CD4-positive, alpha-beta T cell treated with Interleukin-2 at 100 ng/mL for 4 hours (primary cell): ENCODE data around the gene ABCA12.

Source experiments
- DNase-seq: peaks from one replicate; pipeline ENCODE4 v3.0.0-alpha.2; 2020; ENCODE audit warnings: low spot score

The ABCA12 gene

GRCh38 chr2:215119847-215120246 lies 18.6 kb downstream of the ABCA12 start:
- no peak for DNase-seq

DNA sequence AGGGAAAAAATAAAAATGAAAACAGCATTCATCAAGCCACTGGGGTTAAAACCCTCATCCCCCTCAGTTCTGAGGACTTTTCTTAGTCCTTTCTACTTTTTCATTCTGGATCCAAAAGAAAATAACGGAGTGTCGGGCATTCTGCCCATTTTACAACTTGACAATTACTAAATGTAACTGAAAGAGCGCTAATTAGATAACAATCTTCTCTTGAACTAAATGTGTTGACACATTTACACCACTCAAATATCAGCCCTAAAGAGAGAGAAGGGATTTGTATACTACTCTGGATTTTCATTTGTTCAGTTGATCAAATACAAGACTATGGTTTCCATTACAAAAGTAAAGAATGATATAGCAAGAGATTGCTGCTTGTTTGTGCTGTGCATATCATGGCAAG lies 27.5 kb downstream of the ABCA12 start:
- no peak for DNase-seq

- no peak for DNase-seq
Measured at GRCh38 chr2:215107216-215108056, 31.0 kb downstream of the ABCA12 start.

GRCh38 chr2:215105607-215106354 lies 32.6 kb downstream of the ABCA12 start:
- DNase-seq, result no peak

DNA sequence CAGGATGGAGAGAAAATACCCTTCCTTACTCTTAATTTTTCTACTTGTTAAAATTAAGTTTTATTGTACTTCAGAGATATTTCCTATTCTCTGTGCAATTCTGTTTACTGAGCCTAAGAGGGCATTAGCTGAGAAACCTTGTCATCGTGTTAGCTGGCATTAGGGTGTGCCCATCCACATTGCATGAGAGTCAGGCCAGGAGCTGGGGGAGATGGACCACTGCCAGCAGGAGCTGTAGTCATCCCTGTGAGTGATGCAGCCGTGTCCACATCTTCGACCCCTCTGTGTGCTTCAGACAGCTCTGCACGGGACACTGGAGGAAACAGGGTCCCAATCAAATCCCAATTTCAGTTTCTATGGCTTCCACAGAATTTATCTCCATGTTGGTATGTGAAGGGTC lies 34.2 kb downstream of the ABCA12 start:
- no peak for DNase-seq

DNA sequence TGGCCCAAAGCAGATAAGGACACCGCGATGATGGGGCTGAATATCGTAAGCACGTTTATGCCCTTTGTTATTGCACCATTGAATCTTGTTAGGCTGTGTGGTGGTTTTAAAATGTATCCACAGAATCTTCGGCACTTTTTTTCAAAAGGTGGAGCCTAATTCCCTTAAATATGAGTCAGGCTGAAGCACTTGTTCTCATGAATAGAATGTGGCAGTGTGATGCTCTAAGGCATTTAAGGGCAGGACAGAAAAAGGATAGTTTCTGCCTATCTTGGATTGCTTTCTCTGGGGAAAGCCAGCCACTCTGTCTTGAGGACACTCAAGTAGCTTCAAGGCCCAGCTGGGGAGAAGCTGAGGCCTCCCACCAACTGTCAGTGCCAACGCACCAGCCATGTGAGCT lies 39.6 kb downstream of the ABCA12 start:
- no peak for DNase-seq

DNA sequence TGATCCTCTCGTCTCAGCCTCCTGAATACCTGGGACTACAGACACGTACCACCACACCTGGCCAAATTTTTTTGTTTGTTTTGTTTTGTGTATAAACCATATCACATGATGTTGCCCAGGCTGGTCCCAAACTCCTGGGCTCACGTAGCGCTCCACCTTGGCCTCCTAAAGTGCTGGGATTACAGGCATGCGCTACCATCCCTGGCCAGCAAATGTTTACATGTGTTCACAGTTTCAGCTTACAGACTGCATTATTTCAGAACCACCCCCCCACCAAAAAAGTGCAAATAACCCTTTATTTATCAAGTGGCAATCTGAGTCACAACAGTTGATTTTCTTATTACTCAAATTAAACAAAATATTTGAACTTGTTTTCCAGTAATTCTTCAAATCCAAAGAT lies 54.3 kb downstream of the ABCA12 start:
- DNase-seq, result no peak

GRCh38 chr2:215083146-215083545 lies 55.3 kb downstream of the ABCA12 start:
- no peak for DNase-seq

DNA sequence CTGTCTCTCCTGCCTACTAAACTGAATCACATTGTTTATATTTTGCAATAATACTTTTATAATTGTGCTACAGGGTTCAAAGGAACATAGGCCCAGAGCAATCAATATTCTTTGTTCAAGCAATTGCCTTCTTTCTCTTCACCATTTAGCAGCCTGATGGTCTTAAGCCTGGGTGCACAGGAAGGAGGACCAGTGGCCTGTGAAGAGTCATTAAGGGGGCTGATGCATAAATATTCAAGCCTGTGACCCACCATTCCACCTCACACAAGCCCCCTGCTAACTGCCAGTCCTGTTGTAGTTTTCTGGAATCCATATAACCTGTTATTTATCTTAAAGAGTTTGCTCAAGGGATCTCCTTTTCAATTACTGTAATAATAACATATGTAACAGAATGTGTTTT lies 56.0 kb downstream of the ABCA12 start:
- no peak for DNase-seq

GRCh38 chr2:215080545-215080944 lies 57.9 kb downstream of the ABCA12 start:
- no peak for DNase-seq

DNA sequence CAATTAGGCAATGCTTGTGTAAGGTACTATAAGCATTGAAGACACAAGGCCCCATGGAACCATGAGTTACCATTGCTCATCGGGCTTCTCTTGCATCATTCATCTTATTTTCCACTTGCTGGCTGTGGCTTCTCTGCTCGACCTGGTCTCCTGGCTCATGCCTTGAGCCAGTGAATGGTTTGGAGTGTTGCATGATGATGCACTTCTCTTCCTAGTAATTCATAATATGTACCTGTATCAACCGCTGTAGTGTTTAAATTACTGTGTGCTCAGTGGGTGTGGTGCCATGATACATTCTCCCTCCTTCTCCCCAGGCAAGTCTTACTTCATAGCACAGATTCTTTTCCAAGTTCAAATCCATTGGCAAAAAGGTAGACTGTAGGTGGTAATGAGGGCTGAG lies 66.8 kb downstream of the ABCA12 start:
- DNase-seq, result no peak

- no peak for DNase-seq
Measured at GRCh38 chr2:215068399-215068798, 70.0 kb downstream of the ABCA12 start.

- DNase-seq, result no peak
Measured at GRCh38 chr2:215066124-215066523, 72.3 kb downstream of the ABCA12 start.

DNA sequence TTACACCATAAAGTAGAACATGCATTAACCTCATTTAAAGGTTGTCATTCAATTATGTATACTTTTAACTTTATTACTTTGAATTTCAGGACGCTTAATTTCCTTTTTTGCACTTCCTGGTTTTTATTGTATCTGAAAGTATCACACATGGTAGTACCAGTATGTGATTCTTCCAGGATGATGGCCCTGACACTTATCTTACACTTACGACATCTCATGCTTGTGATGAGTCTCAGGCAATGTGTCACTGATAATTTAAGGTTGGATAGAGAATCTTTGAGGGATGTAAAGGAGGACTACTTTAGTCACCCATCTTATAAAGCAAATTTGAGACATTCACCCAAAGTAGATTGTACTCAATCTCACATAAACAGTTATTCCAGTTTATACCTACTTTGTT lies 74.9 kb downstream of the ABCA12 start:
- DNase-seq, result no peak

GRCh38 chr2:215060861-215061536 lies 77.4 kb downstream of the ABCA12 start:
- no peak for DNase-seq

- DNase-seq, result no peak
Measured at GRCh38 chr2:215059724-215060123, 78.7 kb downstream of the ABCA12 start.

- DNase-seq, result no peak
Measured at GRCh38 chr2:215055891-215056290, 82.5 kb downstream of the ABCA12 start.

DNA sequence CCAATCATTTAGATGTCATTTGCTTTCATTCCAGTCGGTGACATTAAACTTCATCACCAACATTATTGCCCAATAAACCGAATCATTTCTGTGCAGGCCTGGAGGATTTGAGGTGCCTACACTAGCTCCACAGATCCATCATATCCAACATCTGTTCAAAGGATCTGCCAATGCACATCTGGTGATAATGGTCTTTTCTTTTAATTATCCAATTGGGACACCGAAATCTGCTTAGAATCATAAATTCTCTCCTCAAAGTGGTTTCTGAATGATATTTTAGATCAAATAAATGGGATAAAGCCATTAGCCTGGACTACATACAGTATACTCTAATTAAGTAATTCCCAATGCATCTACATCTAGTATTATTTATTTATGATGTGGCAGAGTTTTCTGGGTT lies 85.6 kb downstream of the ABCA12 start:
- DNase-seq, result no peak

DNA sequence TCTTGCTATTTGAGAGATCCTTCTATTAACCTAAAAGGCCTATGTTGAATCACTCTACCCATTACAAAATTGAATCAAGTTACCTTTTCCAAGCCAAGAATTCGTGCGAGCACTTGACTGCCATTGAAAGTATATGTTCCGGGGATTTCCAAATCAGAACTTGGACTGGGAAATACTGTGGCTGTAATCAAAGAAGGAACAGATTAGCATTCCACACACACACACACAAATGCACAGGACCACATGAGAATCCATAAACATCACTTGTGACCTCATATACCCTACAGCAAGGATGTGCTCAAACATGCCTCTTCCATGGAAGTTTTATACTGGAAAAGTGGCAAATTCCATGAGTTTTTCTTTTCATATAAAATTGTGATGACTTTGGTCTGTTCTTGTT lies 86.0 kb downstream of the ABCA12 start:
- no peak for DNase-seq

DNA sequence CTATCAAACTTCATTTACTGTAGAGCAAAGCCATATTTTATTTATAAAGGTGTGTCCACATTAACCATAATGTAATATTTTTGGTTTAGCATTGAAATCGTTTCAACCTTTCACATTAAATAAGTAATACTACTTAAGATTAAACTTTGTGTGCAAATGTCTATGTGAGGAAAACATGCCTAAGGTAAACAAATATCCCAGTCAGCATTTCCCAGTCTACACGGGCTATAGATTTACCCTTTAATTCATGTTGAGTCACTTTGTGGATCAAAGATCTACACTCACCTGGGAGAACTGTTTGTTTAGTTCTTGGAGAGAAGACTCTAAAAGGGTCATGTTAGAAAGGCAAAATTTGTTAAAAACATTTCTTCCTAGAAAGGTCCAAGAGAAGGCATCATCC lies 89.1 kb downstream of the ABCA12 start:
- DNase-seq, result no peak

GRCh38 chr2:215038421-215038820 lies 100.0 kb downstream of the ABCA12 start:
- DNase-seq, result no peak

- no peak for DNase-seq
Measured at GRCh38 chr2:215036314-215036713, 102.1 kb downstream of the ABCA12 start.

GRCh38 chr2:215034154-215034553 lies 104.3 kb downstream of the ABCA12 start:
- DNase-seq, result no peak
